Memory B cell (primary cell): ENCODE data around the gene SMIM32.

Experiments used
- ATAC-seq: fragments of 150-1000 bp; cut with Tn5 transposase; 2 replicates; pipeline ENCODE4 v1.10.0; 2021; ENCODE audit warnings: low read depth, mild to moderate bottlenecking, moderate library complexity
- DNase-seq, 2 donors: peaks; one replicate each; pipeline ENCODE4 v3.0.0; 2022; ENCODE audit warnings: low spot score in 2 of 2
- H3K27ac Mint-ChIP-seq: one replicate; pipeline ENCODE4 v1.8.0; 2022; ENCODE audit warnings: mild to moderate bottlenecking, moderate library complexity, mixed read lengths
- H3K27me3 Mint-ChIP-seq: one replicate; pipeline ENCODE4 v1.8.0; 2022; ENCODE audit warnings: mixed read lengths
- H3K36me3 Mint-ChIP-seq: one replicate; pipeline ENCODE4 v1.8.0; 2022; ENCODE audit warnings: mild to moderate bottlenecking, mixed read lengths
- H3K4me1 Mint-ChIP-seq: one replicate; pipeline ENCODE4 v1.8.0; 2022; ENCODE audit warnings: mixed read lengths
- H3K4me3 Mint-ChIP-seq: one replicate; pipeline ENCODE4 v1.8.0; 2022; ENCODE audit warnings: mild to moderate bottlenecking, moderate library complexity, mixed read lengths
- H3K9me3 Mint-ChIP-seq: one replicate; pipeline ENCODE4 v1.8.0; 2022; ENCODE audit warnings: mixed read lengths

SMIM32 gene

DNA sequence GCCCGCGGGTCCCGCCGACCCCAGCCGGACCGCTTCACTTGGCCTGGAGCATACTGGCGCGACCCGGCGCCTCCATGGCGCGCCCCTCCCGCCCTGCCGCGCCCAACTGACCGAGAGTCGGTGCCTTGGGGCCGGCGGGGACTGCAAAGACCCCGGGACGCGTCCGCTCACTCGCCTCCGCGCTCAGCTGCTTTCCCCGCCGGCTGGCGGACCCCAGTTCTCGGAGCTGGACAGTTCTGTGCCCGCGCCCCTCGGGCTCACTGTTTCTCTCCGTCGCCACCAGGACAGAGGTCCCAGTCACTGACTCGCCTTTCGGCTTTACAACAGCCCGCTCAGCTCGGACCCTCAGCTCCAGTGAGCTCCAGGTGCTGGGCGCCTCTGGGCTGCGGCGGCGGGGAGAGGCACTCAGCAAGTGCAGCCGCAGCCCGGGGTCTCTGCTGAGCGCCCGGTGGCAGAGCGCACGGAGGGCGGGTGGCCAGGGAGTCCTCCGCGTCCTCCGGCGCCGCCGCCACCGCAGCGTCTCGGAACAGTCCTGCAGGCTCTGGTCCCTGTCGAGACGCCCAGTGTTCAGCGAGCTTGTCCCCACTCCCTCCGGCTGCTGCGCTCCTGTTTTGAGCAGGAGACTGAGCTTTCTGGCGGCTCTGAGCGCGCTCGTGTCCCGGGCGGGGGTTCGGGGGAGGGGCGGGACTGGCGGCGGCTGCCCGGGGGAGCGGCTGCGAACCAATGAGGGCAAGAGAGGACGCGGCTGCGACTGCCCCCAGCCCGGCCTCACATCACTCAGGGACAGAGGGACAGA lies at the start of gene SMIM32:
SMIM32 (minus strand) TSS at position 637 of the 796 bp plus-strand sequence. CDS start 638 bp downstream, outside the sequence.
- ATAC-seq (no peak), DNase-seq (no peak)
- Mint-ChIP-seq H3K27ac (no peak within 1 kb of the TSS), H3K4me1 (no peaks in the 10 kb centered on the region), H3K36me3 (peaks cover 12% of the 10 kb centered on the region), H3K4me3 (no peak within 1 kb of the TSS), H3K27me3 (peaks cover 24% of the 10 kb centered on the region), H3K9me3 (no peaks in the 10 kb centered on the region)

GRCh38 chr5:136242611-136243010 lies 49.6 kb upstream of the SMIM32 start:
- Mint-ChIP-seq H3K27me3 (peaks cover 11% of the 10 kb centered on the region), H3K4me1 (no peaks in the 10 kb centered on the region), H3K27ac (no peak overlapping the region), H3K36me3 (no peaks in the 10 kb centered on the region), H3K9me3 (no peaks in the 10 kb centered on the region), H3K4me3 (no peak overlapping the region)
- DNase-seq (no peak), ATAC-seq (no peak)

GRCh38 chr5:136242136-136242535 lies 49.2 kb upstream of the SMIM32 start:
- ATAC-seq (no peak), DNase-seq (no peak)
- Mint-ChIP-seq H3K4me3 (no peak overlapping the region), H3K4me1 (no peaks in the 10 kb centered on the region), H3K27me3 (peaks cover 11% of the 10 kb centered on the region), H3K9me3 (no peaks in the 10 kb centered on the region), H3K27ac (no peak overlapping the region), H3K36me3 (no peaks in the 10 kb centered on the region)

DNA sequence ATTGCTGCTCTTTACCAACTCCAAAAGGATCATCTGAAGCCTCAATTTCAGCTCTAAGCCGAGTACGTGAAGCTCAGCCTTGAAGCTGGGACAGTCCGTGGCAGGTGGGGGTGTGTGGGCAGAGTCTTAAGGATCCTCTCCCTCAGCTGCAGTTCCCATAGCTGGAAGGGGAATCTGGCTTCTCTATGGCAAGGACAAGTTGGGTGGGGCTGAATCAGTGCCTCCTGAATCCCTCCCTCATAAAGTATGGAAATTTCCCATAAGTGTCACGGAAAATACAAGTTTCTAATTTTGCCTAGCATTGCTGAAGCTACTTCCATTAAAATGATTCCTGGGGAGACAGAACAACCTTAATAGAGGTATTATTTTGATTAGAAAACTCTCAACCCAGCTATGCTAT lies 47.9 kb upstream of the SMIM32 start:
- Mint-ChIP-seq H3K9me3 (no peaks in the 10 kb centered on the region), H3K36me3 (no peaks in the 10 kb centered on the region), H3K4me3 (no peak overlapping the region), H3K4me1 (no peaks in the 10 kb centered on the region), H3K27ac (no peak overlapping the region), H3K27me3 (peaks cover 11% of the 10 kb centered on the region)
- ATAC-seq, result no peak
- DNase-seq, result no peak

DNA sequence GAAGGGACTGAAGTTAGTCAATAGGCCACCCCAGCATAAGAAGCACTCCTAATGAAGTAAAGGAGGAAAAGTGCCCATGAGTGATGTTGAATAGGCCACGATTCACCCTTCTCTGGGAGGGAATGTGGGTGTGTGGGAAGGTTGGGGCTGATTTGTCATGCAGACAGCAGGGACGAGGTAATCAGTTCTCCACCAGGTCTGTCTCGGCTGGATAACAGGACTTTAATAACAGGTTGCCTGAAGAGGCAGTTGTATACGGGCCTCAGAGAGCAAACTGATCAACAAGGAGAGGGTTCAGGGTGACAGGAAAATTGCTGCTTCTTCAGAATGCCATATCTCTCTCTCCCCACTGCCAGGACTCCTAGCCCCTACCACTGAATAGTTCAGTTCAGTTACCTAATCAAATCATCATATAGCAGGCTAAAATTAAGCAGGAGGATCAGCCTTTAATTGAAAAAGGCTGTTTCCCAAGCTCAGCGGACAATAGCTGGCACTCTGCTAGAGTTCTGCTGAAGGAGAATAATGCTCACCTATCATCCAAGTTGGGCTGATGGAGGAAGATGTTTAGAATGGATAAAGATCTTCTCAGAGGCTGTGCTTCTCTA lies 43.6 kb upstream of the SMIM32 start:
- H3K9me3 Mint-ChIP-seq, result no peaks in the 10 kb centered on the region
- H3K4me3 Mint-ChIP-seq, result no peak overlapping the region
- no peaks in the 10 kb centered on the region for H3K36me3 Mint-ChIP-seq
- no peak overlapping the region for H3K27ac Mint-ChIP-seq
- H3K27me3 Mint-ChIP-seq, result peaks cover 7% of the 10 kb centered on the region
- ATAC-seq (no peak), DNase-seq (no peak)
- H3K4me1 Mint-ChIP-seq, result no peaks in the 10 kb centered on the region

DNA sequence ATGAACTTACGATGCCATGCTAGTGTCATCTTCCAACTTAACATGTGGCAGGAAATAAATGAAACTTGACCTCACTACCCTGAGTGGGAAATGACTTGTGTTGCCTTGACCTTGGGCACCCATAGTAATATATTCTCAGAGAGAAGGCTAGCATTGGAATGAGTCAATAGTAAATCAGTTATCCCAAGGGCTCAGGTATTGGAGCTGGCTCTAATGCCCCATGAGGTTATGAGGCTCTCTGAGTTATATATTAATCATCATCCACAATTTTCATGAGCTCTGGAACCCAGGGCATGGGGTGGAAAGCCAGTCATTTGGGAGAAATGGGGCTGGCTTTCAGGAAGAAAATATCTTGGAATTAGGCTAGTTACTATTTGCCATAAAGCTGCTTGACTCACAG lies 42.4 kb upstream of the SMIM32 start:
- no peaks in the 10 kb centered on the region for H3K9me3 Mint-ChIP-seq
- peaks cover 7% of the 10 kb centered on the region for H3K27me3 Mint-ChIP-seq
- no peaks in the 10 kb centered on the region for H3K36me3 Mint-ChIP-seq
- no peak overlapping the region for H3K4me3 Mint-ChIP-seq
- no peak for ATAC-seq
- no peaks in the 10 kb centered on the region for H3K4me1 Mint-ChIP-seq
- DNase-seq, result no peak
- H3K27ac Mint-ChIP-seq, result no peak overlapping the region

- no peaks in the 10 kb centered on the region for H3K4me1 Mint-ChIP-seq
- ATAC-seq (no peak), DNase-seq (no peak)
- no peak overlapping the region for H3K4me3 Mint-ChIP-seq
- no peak overlapping the region for H3K27ac Mint-ChIP-seq
- H3K36me3 Mint-ChIP-seq, result no peaks in the 10 kb centered on the region
- H3K27me3 Mint-ChIP-seq, result peaks cover 3% of the 10 kb centered on the region
- no peaks in the 10 kb centered on the region for H3K9me3 Mint-ChIP-seq
Measured at GRCh38 chr5:136232316-136232715, 39.4 kb upstream of the SMIM32 start.

DNA sequence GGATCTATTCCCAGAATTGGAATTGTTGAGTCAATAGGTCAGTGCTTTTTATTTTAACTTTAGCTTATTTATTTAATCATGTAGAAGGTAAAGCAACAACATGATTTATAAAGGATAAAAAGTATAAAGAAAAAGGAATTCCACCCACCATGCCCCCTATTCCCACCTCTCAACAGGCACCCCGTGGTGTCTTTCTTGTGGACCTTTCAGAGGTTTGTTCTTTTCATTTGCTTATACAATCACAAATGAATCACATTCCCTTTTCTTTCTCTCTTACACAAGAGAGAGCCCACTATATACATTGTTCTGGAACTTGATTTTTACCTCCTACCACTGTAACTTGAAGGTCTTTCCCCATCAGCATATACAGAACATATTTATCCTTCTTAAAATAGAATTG lies 37.2 kb upstream of the SMIM32 start:
- Mint-ChIP-seq H3K27me3 (peaks cover 3% of the 10 kb centered on the region), H3K27ac (no peak overlapping the region), H3K4me1 (no peaks in the 10 kb centered on the region), H3K36me3 (no peaks in the 10 kb centered on the region), H3K9me3 (no peaks in the 10 kb centered on the region), H3K4me3 (no peak overlapping the region)
- ATAC-seq, result no peak
- DNase-seq, result no peak

- Mint-ChIP-seq H3K36me3 (no peaks in the 10 kb centered on the region), H3K4me3 (no peak overlapping the region), H3K27ac (no peak overlapping the region), H3K4me1 (no peaks in the 10 kb centered on the region), H3K9me3 (no peaks in the 10 kb centered on the region), H3K27me3 (peaks cover 6% of the 10 kb centered on the region)
- ATAC-seq (no peak), DNase-seq (no peak)
Measured at GRCh38 chr5:136228136-136228757, 35.3 kb upstream of the SMIM32 start.

DNA sequence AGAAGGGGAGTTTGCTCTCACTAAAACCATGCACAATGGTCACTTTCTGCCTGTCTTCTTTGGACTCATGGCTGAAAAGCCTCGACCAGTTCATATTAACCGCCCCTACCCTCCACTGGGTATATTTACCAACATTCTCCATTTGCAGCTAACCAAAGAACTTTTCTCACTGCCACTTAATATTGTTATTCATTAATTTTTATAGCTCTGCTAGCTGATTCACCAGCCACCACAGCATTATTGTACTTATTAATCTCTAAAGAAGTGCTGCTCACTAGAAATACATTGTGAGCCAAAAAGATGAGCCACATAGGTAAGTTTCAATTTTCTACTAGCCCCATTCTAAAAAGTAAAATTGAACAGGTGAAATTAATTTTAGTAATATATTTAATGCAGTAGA lies 33.4 kb upstream of the SMIM32 start:
- Mint-ChIP-seq H3K36me3 (no peaks in the 10 kb centered on the region), H3K4me1 (no peaks in the 10 kb centered on the region), H3K4me3 (no peak overlapping the region), H3K9me3 (peaks cover under 1% of the 10 kb centered on the region), H3K27ac (no peak overlapping the region), H3K27me3 (peaks cover 8% of the 10 kb centered on the region)
- no peak for DNase-seq
- ATAC-seq, result no peak

GRCh38 chr5:136225796-136226195 lies 32.8 kb upstream of the SMIM32 start:
- DNase-seq (no peak), ATAC-seq (no peak)
- H3K27me3 Mint-ChIP-seq, result peaks cover 11% of the 10 kb centered on the region
- H3K4me1 Mint-ChIP-seq, result no peaks in the 10 kb centered on the region
- no peak overlapping the region for H3K27ac Mint-ChIP-seq
- H3K9me3 Mint-ChIP-seq, result peaks cover 6% of the 10 kb centered on the region
- H3K4me3 Mint-ChIP-seq, result no peak overlapping the region
- no peaks in the 10 kb centered on the region for H3K36me3 Mint-ChIP-seq

DNA sequence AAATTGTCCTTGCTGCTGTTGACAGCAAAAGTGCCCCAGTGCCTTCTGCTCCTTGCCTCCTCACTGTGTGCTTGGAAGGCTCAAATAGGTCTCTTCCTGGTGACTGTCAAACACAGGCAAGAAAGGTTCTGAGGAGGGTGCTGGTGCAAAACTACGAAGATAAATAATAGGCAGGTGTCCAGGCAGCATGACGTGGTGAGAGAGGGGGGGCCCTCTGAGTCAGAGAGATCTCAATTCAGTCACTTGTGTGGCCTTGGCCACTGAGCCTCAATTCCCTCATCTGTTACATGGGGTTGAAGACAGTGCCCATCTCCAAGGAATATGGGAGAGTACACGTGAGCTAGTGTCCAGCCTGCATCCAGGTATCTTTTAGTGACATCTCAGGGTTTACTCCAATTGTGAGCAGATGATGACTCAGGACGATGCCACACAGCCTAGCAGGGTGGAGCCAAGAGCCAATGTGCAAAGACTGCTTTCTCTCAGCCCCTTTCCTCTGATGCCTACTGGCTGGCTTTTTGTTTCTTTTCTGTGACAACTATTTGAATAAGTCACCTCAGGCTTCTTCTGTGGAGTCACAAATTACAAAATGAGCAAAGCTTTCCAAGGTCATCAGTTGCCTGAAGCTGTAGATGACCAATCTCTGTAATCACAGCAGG lies 29.7 kb upstream of the SMIM32 start:
- H3K27me3 Mint-ChIP-seq, result peaks cover 8% of the 10 kb centered on the region
- H3K9me3 Mint-ChIP-seq, result peaks cover 9% of the 10 kb centered on the region
- no peak overlapping the region for H3K27ac Mint-ChIP-seq
- no peaks in the 10 kb centered on the region for H3K4me1 Mint-ChIP-seq
- DNase-seq (no peak), ATAC-seq (no peak)
- H3K4me3 Mint-ChIP-seq, result no peak overlapping the region
- H3K36me3 Mint-ChIP-seq, result no peaks in the 10 kb centered on the region

DNA sequence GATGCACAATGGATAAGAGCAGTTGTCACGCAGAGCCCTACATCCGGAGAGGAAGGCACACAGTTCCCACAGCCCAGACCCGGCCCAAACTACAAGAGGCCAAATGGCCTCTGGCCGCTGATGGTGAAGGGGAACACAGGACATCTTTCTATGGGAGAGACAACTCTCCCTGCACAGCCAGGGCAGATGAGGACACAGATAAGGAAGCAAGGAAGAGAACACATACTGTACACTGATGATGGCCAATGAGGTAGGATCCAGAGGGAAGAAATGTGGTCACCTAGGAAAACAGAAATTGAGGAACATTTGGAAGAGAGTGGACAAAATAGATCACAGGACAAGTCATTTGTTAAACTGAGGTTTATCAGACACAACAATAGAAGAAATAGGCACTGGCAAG lies 28.4 kb upstream of the SMIM32 start:
- ATAC-seq, result no peak
- no peak for DNase-seq
- Mint-ChIP-seq H3K4me1 (no peaks in the 10 kb centered on the region), H3K27me3 (peaks cover 8% of the 10 kb centered on the region), H3K9me3 (peaks cover 9% of the 10 kb centered on the region), H3K36me3 (no peaks in the 10 kb centered on the region), H3K4me3 (no peak overlapping the region), H3K27ac (no peak overlapping the region)

- H3K4me1 Mint-ChIP-seq, result no peaks in the 10 kb centered on the region
- DNase-seq (no peak), ATAC-seq (no peak)
- peaks cover 6% of the 10 kb centered on the region for H3K9me3 Mint-ChIP-seq
- no peaks in the 10 kb centered on the region for H3K36me3 Mint-ChIP-seq
- H3K4me3 Mint-ChIP-seq, result no peak overlapping the region
- peaks cover 13% of the 10 kb centered on the region for H3K27me3 Mint-ChIP-seq
- H3K27ac Mint-ChIP-seq, result no peak overlapping the region
Measured at GRCh38 chr5:136216230-136216629, 23.3 kb upstream of the SMIM32 start.
